Measurements from ENCODE around the gene RREB1.

Gene RREB1

DNA sequence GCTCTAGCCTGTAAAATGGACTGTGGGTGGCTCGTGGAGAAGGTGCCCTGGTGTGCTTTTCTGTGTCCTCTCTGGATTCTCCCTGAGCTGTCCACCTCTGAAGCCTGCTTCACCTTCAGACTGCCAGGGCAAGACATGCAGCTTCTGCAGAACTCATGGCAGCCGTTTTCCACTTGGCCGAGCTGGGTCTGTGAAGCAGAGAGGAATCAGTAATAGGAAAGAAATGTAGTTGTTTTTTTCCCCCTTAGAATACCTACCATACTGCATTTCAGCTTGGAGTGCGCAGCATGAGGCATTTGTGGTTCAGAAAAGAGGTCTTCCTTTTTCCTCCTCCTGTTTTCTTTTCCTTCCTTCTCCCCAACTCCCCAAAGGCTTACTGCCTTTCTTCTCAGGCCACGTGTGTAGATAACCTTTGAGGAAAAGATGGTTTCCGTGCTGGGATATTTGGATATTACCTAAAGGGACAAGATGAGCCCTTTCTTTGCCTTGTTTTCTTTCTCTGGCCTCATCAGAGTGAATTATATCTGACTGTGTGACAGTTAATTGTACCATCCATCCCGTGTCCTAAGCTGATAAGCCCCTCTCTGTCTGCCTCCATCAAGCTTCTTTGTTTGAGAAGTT lies 39.4 kb downstream of the RREB1 start:
- ChIA-PET POLR2A (interaction anchor here (0.6 to 2.2 kb wide), 3 partner anchors 9 to 39 kb away, joined by 3 to 17 read pairs (median 4); partner anchors contain the start of gene RREB1), CTCF (interaction anchor here (0.6 to 1.9 kb wide), 5 partner anchors 9 to 422 kb away, joined by 3 to 11 read pairs (median 3); no protein-coding TSS in a partner anchor)
- no peak for DNase-seq (ENCODE audit: low read depth, low spot score)
- TF ChIP-seq, protein P1, sequence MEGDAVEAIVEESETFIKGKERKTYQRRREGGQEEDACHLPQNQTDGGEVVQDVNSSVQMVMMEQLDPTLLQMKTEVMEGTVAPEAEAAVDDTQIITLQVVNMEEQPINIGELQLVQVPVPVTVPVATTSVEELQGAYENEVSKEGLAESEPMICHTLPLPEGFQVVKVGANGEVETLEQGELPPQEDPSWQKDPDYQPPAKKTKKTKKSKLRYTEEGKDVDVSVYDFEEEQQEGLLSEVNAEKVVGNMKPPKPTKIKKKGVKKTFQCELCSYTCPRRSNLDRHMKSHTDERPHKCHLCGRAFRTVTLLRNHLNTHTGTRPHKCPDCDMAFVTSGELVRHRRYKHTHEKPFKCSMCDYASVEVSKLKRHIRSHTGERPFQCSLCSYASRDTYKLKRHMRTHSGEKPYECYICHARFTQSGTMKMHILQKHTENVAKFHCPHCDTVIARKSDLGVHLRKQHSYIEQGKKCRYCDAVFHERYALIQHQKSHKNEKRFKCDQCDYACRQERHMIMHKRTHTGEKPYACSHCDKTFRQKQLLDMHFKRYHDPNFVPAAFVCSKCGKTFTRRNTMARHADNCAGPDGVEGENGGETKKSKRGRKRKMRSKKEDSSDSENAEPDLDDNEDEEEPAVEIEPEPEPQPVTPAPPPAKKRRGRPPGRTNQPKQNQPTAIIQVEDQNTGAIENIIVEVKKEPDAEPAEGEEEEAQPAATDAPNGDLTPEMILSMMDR (IDR thresholded peaks at IDR 0.05; ENCODE audit: insufficient read depth, low read length, missing control alignments), result no peak
- H3K4me3 ChIP-seq (ENCODE audit: low read depth, low read length), result no peak overlapping the region; the same call in 1 of the 2 replicates

DNA sequence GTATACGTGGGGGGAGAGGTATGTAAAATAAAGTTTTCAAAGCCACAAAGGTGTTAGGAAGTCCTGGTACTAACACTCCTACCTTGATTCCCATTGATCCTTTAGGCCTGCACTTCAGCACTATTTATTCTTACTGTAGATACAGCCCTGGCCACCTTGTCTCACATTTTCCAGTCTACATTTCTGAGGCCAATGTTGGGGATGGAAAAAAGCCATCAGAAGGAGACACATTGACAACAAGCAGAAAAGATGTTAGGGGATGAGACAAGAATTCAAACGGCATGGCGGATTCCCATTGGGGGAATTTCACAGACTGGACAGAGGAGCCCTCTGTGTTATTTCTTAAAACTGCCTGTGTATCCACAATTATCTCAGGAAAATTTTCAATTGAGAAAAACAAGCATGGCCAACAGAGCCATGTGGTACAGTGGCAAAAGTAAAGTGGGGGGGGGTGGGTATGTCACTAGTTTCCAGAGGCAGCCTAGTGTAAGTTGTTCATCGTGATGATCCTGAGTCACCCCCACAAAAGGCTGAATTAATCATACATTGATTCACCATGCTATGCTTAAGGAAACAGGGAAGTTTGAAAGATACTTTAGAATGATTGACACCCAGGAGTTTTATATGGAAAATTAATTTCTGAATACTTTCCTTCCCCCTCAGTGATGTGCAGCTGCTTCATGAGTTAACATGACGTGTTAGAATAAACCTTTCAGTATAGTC lies 40.5 kb downstream of the RREB1 start:
- ChIA-PET POLR2A (interaction anchor here (2.2 kb wide), 1 partner anchor 8 kb away, joined by 17 read pairs; no protein-coding TSS in a partner anchor), CTCF (interaction anchor here (0.6 to 1.9 kb wide), 3 partner anchors 49 to 423 kb away, joined by 3 to 11 read pairs (median 5); no protein-coding TSS in a partner anchor)
- DNase-seq (ENCODE audit: low read depth, low spot score), result no peak
- no peak overlapping the region for H3K4me3 ChIP-seq (ENCODE audit: low read depth, low read length)
- TF ChIP-seq, protein P1 (IDR thresholded peaks at IDR 0.05; ENCODE audit: insufficient read depth, low read length, missing control alignments), result no peak

DNA sequence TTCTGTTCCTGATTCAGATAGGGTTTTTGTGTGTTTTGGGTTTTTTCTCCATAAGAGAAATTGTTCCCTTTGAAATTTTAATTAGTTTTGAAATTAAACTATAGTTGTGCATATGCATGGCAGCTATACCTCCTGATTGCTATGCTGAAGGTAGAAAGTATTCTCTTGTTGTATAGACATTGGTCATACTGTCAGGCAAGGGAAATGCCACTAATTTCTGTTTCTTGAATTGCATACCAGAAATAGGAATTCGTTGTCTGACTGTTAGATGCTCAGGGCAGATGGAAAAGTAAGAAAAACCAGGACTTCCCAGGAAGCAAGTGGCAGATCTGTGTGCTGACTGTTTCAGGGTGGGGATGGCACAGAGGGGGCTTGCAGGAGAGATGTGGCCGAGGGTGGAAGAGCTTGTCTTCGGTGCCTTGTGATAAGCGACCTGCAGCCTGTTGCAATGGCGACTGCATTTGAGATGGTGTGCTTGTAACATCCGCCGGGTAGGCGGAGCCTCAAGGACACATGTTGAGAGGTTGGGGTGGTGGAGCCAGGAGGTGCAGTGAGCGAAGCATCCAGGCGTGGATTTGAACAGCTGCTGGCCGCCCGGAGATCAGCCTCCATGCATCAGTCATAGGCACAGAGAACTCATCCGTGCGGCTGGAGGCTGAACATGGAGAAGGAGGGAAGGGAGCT lies 42.8 kb downstream of the RREB1 start:
- ChIA-PET CTCF (interaction anchor here (1.1 to 1.5 kb wide), 3 partner anchors 9 to 34 kb away, joined by 3 read pairs; no protein-coding TSS in a partner anchor), POLR2A (no interaction called here)
- no peak overlapping the region for H3K4me3 ChIP-seq (ENCODE audit: low read depth, low read length)
- DNase-seq (ENCODE audit: low read depth, low spot score), result no peak
- TF ChIP-seq, protein P1 (IDR thresholded peaks at IDR 0.05; ENCODE audit: insufficient read depth, low read length, missing control alignments), result no peak

DNA sequence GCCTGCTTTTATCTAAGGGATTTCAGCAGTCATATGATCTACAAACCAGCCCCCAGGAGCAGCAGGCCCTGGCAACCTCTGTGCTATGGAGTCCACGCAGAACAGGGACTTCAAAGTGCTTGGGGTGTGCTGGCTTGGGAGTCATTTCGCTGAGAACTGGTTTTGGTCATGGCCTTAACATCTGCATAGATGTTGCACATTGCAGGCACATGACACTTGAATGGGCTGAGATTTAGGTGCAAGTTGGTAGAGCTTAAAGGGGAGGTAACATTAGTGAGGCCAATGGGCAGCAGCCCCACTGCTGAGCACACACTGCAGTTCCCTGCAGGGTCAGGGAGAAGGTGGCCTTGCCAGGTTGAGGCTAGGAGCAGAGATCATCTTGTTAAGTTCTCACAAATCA lies 43.6 kb downstream of the RREB1 start:
- DNase-seq (ENCODE audit: low read depth, low spot score), result no peak
- ChIA-PET POLR2A (no interaction called here), CTCF (interaction anchor here (1.0 to 1.6 kb wide), 4 partner anchors 10 to 455 kb away, joined by 3 to 4 read pairs (median 4); no protein-coding TSS in a partner anchor)
- TF ChIP-seq, protein P1 (IDR thresholded peaks at IDR 0.05; ENCODE audit: insufficient read depth, low read length, missing control alignments), result no peak
- H3K4me3 ChIP-seq (ENCODE audit: low read depth, low read length), result no peak overlapping the region

DNA sequence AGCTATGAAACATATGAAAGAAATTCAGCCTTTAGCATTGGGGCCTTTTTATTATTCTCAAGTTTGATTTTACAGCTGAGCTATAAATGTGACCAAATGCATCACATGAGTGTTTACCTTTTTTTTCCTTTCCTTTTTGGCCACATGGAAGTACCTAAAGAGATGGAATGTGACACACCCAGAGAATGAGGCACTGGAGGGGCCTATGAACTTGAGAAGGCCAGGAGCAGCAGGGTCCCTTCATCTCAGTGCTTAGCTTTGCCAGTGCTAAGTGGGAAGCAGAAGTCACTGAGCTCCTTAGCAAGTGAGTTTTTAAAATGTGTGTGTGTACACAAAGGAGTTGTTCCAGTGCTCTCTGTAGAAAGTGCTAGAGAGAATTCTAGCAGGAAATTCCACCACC lies 44.7 kb downstream of the RREB1 start:
- POLR2A ChIA-PET, result no interaction called here
- DNase-seq (ENCODE audit: low read depth, low spot score), result no peak

More for the DNA sequence above, 44.7 kb downstream of the RREB1 start:
- CTCF ChIA-PET, result interaction anchor here (0.8 to 1.7 kb wide), 5 partner anchors 14 to 456 kb away, joined by 3 to 5 read pairs (median 4); no protein-coding TSS in a partner anchor
- TF ChIP-seq, protein P1 (IDR thresholded peaks at IDR 0.05; ENCODE audit: insufficient read depth, low read length, missing control alignments), result no peak
- no peak overlapping the region for H3K4me3 ChIP-seq (ENCODE audit: low read depth, low read length)

All from AG04449 (cell line).